ENCODE data around the gene TAS2R7. TPM values are rescaled to one million over a fixed set of nuclear protein-coding genes. Genes with fewer than 3 reads are reported as not detected.

The TAS2R7 gene
- total and polyA plus RNA-seq, 2 of the 4 experiments (the other 2 are of a cell fraction) = not detected

GRCh38 chr12:10826258-10826657 is 23.8 kb upstream of the TAS2R7 start, which contains the start of gene TAS2R10:
Gene TAS2R10, minus strand, starts transcription at chr12:10826358. Its CDS starts 89 bp downstream, at chr12:10826269.
- POLR2A ChIA-PET (ENCODE audit: unreplicated experiment) = no interaction called here
- H2BK15ac ChIP-seq (ENCODE audit: low read depth, low read length) = no peak within 1 kb of the TSS
- H2AK9ac ChIP-seq (replicated peaks; ENCODE audit: low read depth, low read length, poor library complexity) = no peak within 1 kb of the TSS
- H3K56ac ChIP-seq (ENCODE audit: extremely low read depth, insufficient read depth, low read length) = no peak within 1 kb of the TSS
- H2BK20ac ChIP-seq (ENCODE audit: low read depth, low read length) = no peak within 1 kb of the TSS
- no peaks in the 10 kb centered on the region for H3K36me3 ChIP-seq (ENCODE audit: control insufficient read depth, insufficient read depth, low read length)
- no peak within 1 kb of the TSS for H2AK5ac ChIP-seq (ENCODE audit: low read depth, low read length)
- dilution Hi-C loops (cut with HindIII; ENCODE audit: low sequenced_read_pairs, unreplicated experiment) = no loop called here
- no peak within 1 kb of the TSS for H3K9ac ChIP-seq (ENCODE audit: low read depth, low read length)
- H4K8ac ChIP-seq (ENCODE audit: low read depth in 2 of 2, low read length in 2 of 2) = no peak within 1 kb of the TSS
- H3K27ac ChIP-seq (ENCODE audit: insufficient read depth, low read length) = no peak within 1 kb of the TSS
- no peaks in the 10 kb centered on the region for H3K4me1 ChIP-seq (ENCODE audit: control insufficient read depth, insufficient read depth, low read length)
- no peak within 1 kb of the TSS for H4K91ac ChIP-seq (ENCODE audit: insufficient read depth, low read depth, low read length)
- H3K27me3 ChIP-seq (ENCODE audit: control insufficient read depth, insufficient read depth, low read length) = no peaks in the 10 kb centered on the region
- H3K4me3 ChIP-seq (ENCODE audit: insufficient read depth, low read depth, low read length) = no peak within 1 kb of the TSS
- H2AFZ ChIP-seq (replicated peaks; ENCODE audit: low read length, poor library complexity) = no peak within 1 kb of the TSS
- intact Hi-C loops (cut with micrococcal nuclease) = no loop called here
- H3K4me2 ChIP-seq (ENCODE audit: low read depth, low read length) = no peak within 1 kb of the TSS
- no peak within 1 kb of the TSS for H4K5ac ChIP-seq (ENCODE audit: low read depth, low read length)
- H3K79me1 ChIP-seq (ENCODE audit: low read depth in 1 of 2, low read length in 2 of 2) = no peaks in the 10 kb centered on the region
- TF ChIP-seq POLR2A (IDR thresholded peaks at IDR 0.05; ENCODE audit: low read depth, low read length) (no peak), ELK1 (IDR thresholded peaks at IDR 0.05; ENCODE audit: borderline replicate concordance, low read depth, low read length) (no peak), USF2 (IDR thresholded peaks at IDR 0.05; ENCODE audit: low read depth, low read length) (no peak), RCOR1 (IDR thresholded peaks at IDR 0.05; ENCODE audit: insufficient replicate concordance, low read length) (no peak), SMC3 (IDR thresholded peaks at IDR 0.05; ENCODE audit: low read depth, low read length) (no peak), MAFK (IDR thresholded peaks at IDR 0.05; ENCODE audit: low read depth, low read length) (no peak), RAD21 (IDR thresholded peaks at IDR 0.05; ENCODE audit: low read length) (no peak), BHLHE40 (IDR thresholded peaks at IDR 0.05; ENCODE audit: low read depth, low read length) (no peak), CHD1 (IDR thresholded peaks at IDR 0.05; ENCODE audit: low read depth, low read length) (no peak), MXI1 (IDR thresholded peaks at IDR 0.05; ENCODE audit: borderline replicate concordance, low read depth, low read length) (no peak), CEBPB (IDR thresholded peaks at IDR 0.05; ENCODE audit: low read depth, low read length) (no peak), NFE2L2 (IDR thresholded peaks at IDR 0.05; ENCODE audit: low read depth, low read length) (no peak), CTCF (conservative IDR thresholded peaks at IDR 0.05; ENCODE audit: low read depth, low read length) (no peak), MAZ (IDR thresholded peaks at IDR 0.05; ENCODE audit: borderline replicate concordance, low read depth, low read length) (no peak), FOS (IDR thresholded peaks at IDR 0.05; ENCODE audit: low read depth, low read length) (no peak), RFX5 (IDR thresholded peaks at IDR 0.05; ENCODE audit: low read depth, low read length) (no peak)
- no peak within 1 kb of the TSS for H2BK120ac ChIP-seq (ENCODE audit: low read depth, low read length)
- no TSS peak for BruUV-seq (replicated peaks)
- no peaks in the 10 kb centered on the region for H3K9me3 ChIP-seq (ENCODE audit: control insufficient read depth, insufficient read depth, low read length)
- no peak within 1 kb of the TSS for H3K4ac ChIP-seq (ENCODE audit: low read depth, low read length)
- 40% methylated on average over 1 of the region's 3 CpGs; no CpG with 5 or more reads in 1 of the 2 experiments for WGBS, 2 experiments (ENCODE audit: extremely low coverage in 2 of 2, insufficient read length in 1 of 2)
- CTCF ChIA-PET = no interaction called here
- H3K18ac ChIP-seq (ENCODE audit: low read depth, low read length) = no peak within 1 kb of the TSS
- no peak within 1 kb of the TSS for H3K14ac ChIP-seq (replicated peaks; ENCODE audit: low read depth, low read length)
- DNase-seq (no peak), ATAC-seq (ENCODE audit: low read depth) (no peak)
- in situ Hi-C loops (cut with MboI; ENCODE audit: low sequenced_read_pairs) = no loop called here
- no peak within 1 kb of the TSS for H2BK5ac ChIP-seq (ENCODE audit: low read depth, low read length, poor library complexity, severe bottlenecking)
- no peaks in the 10 kb centered on the region for H4K20me1 ChIP-seq (ENCODE audit: insufficient read depth, low read length)
- H3K9me1 ChIP-seq (ENCODE audit: insufficient read depth, low read length) = no peaks in the 10 kb centered on the region
- H3K23ac ChIP-seq (ENCODE audit: low read depth, low read length) = no peak within 1 kb of the TSS
